Erythroblast (primary cell): Measurements from ENCODE around the gene CERS6.

ENCODE experiments used
- GATA1 ChIP-seq: IDR thresholded peaks from 2 replicates; pipeline ENCODE4 v1.6.1; 2011; ENCODE audit warnings: low read depth, mild to moderate bottlenecking, control low read depth, low read length, moderate library complexity
- POLR2A ChIP-seq: IDR thresholded peaks from 2 replicates; pipeline ENCODE4 v1.6.1; 2011; ENCODE audit warnings: mild to moderate bottlenecking, low read length

DNA sequence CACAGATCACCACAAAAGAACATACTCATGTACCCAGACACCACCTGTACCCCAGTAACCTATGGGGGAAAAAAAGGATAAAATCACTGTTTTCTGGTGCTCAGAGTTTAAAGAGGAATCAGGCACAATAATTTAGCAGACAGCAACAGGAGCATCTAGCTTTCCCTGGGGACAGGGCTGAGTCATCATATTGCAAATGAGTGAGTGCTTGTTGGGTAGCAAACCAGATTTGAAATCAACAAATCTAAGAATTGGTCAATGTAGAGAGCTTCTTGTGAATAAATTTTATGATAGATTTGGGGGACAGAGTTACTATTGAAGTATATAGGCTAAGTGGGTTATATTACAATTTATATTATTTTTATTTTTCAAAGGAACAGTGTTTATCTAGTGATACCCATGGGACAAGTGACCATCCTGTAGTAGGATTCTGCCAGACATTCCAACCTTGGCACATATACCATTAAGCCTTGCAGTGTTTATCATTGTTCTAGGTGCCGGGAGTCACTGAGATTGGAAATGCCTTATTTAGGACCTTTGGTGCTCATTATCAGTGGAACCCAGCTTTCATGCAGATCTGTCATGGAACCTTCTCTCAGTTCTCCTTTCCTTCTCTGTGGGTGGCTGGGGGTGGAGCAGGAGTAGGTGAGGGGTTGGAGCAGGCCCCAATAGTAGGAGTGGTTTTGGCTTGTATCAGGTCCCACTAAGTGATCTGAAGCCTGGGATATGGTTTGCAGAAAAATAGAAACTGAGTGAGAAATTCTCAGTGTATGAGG, 117.2 kb downstream of the CERS6 start:
- TF ChIP-seq POLR2A (no peak), GATA1 (no peak)
